Measurements from ENCODE around the gene SLC25A45.

Gene SLC25A45

GRCh38 chr11:65424205-65425104 lies 42.0 kb upstream of the SLC25A45 start:
- no peaks in the 10 kb centered on the region for H3K9me3 Mint-ChIP-seq
- no peaks in the 10 kb centered on the region for H3K27me3 Mint-ChIP-seq
- peak overlapping the region; percentile 99 for H3K4me3 Mint-ChIP-seq
- peaks cover 76% of the 10 kb centered on the region for H3K4me1 Mint-ChIP-seq (ENCODE audit: low read depth)
- peak overlapping the region; percentile 100 for H3K27ac Mint-ChIP-seq
- H3K36me3 Mint-ChIP-seq (ENCODE audit: low read depth), result peaks cover 65% of the 10 kb centered on the region

- peak overlapping the region; percentile 100 for H3K27ac Mint-ChIP-seq
- no peaks in the 10 kb centered on the region for H3K27me3 Mint-ChIP-seq
- no peaks in the 10 kb centered on the region for H3K9me3 Mint-ChIP-seq
- peaks cover 61% of the 10 kb centered on the region for H3K36me3 Mint-ChIP-seq (ENCODE audit: low read depth)
- H3K4me3 Mint-ChIP-seq, result peak overlapping the region; percentile 99
- peaks cover 76% of the 10 kb centered on the region for H3K4me1 Mint-ChIP-seq (ENCODE audit: low read depth)
Measured at GRCh38 chr11:65423516-65424204, 41.2 kb upstream of the SLC25A45 start.

- Mint-ChIP-seq H3K36me3 (ENCODE audit: low read depth) (peaks cover 55% of the 10 kb centered on the region), H3K27me3 (no peaks in the 10 kb centered on the region), H3K9me3 (no peaks in the 10 kb centered on the region), H3K4me1 (ENCODE audit: low read depth) (peaks cover 75% of the 10 kb centered on the region), H3K4me3 (peak within 1 kb of the TSS; percentile 99), H3K27ac (peak within 1 kb of the TSS; percentile 100)
Measured at GRCh38 chr11:65422633-65423515, 40.4 kb upstream of the SLC25A45 start, which contains the start of gene NEAT1. TSS of gene NEAT1 (plus strand) at chr11:65422798.

- no peaks in the 10 kb centered on the region for H3K9me3 Mint-ChIP-seq
- peak overlapping the region; percentile 100 for H3K27ac Mint-ChIP-seq
Measured at GRCh38 chr11:65421794-65422632, 39.6 kb upstream of the SLC25A45 start.

GRCh38 chr11:65420979-65421793 lies 38.7 kb upstream of the SLC25A45 start:
- H3K27ac Mint-ChIP-seq, result peak overlapping the region; percentile 100
- peaks cover 75% of the 10 kb centered on the region for H3K4me1 Mint-ChIP-seq (ENCODE audit: low read depth)
- H3K27me3 Mint-ChIP-seq, result no peaks in the 10 kb centered on the region
- H3K4me3 Mint-ChIP-seq, result peak overlapping the region; percentile 99
- peaks cover 38% of the 10 kb centered on the region for H3K36me3 Mint-ChIP-seq (ENCODE audit: low read depth)
- H3K9me3 Mint-ChIP-seq, result no peaks in the 10 kb centered on the region

More at GRCh38 chr11:65421794-65422632, 39.6 kb upstream of the SLC25A45 start:
- peaks cover 47% of the 10 kb centered on the region for H3K36me3 Mint-ChIP-seq (ENCODE audit: low read depth)
- H3K4me3 Mint-ChIP-seq, result peak overlapping the region; percentile 99
- no peaks in the 10 kb centered on the region for H3K27me3 Mint-ChIP-seq
- H3K4me1 Mint-ChIP-seq (ENCODE audit: low read depth), result peaks cover 75% of the 10 kb centered on the region

GRCh38 chr11:65420506-65420905 lies 38.1 kb upstream of the SLC25A45 start:
- peaks cover 32% of the 10 kb centered on the region for H3K36me3 Mint-ChIP-seq (ENCODE audit: low read depth)
- peaks cover 77% of the 10 kb centered on the region for H3K4me1 Mint-ChIP-seq (ENCODE audit: low read depth)
- peak overlapping the region; percentile 99 for H3K4me3 Mint-ChIP-seq
- H3K27ac Mint-ChIP-seq, result peak overlapping the region; percentile 100
- no peaks in the 10 kb centered on the region for H3K9me3 Mint-ChIP-seq
- H3K27me3 Mint-ChIP-seq, result no peaks in the 10 kb centered on the region

- peaks cover 73% of the 10 kb centered on the region for H3K4me1 Mint-ChIP-seq (ENCODE audit: low read depth)
- peak overlapping the region; percentile 99 for H3K4me3 Mint-ChIP-seq
- no peaks in the 10 kb centered on the region for H3K27me3 Mint-ChIP-seq
- H3K36me3 Mint-ChIP-seq (ENCODE audit: low read depth), result peaks cover 26% of the 10 kb centered on the region
- H3K27ac Mint-ChIP-seq, result peak overlapping the region; percentile 100
- H3K9me3 Mint-ChIP-seq, result no peaks in the 10 kb centered on the region
Measured at GRCh38 chr11:65419772-65420481, 37.5 kb upstream of the SLC25A45 start.

GRCh38 chr11:65419460-65419771 lies 37.0 kb upstream of the SLC25A45 start:
- Mint-ChIP-seq H3K4me3 (peak overlapping the region; percentile 99), H3K4me1 (ENCODE audit: low read depth) (peaks cover 68% of the 10 kb centered on the region), H3K27me3 (no peaks in the 10 kb centered on the region), H3K36me3 (ENCODE audit: low read depth) (peaks cover 21% of the 10 kb centered on the region), H3K27ac (peak overlapping the region; percentile 100), H3K9me3 (no peaks in the 10 kb centered on the region)

GRCh38 chr11:65418681-65419459 lies 36.4 kb upstream of the SLC25A45 start:
- Mint-ChIP-seq H3K4me1 (ENCODE audit: low read depth) (peaks cover 64% of the 10 kb centered on the region), H3K27me3 (no peaks in the 10 kb centered on the region), H3K36me3 (ENCODE audit: low read depth) (peaks cover 15% of the 10 kb centered on the region), H3K4me3 (peak overlapping the region; percentile 99), H3K27ac (peak overlapping the region; percentile 100), H3K9me3 (no peaks in the 10 kb centered on the region)

- Mint-ChIP-seq H3K36me3 (ENCODE audit: low read depth) (peaks cover 10% of the 10 kb centered on the region), H3K27me3 (no peaks in the 10 kb centered on the region), H3K4me3 (peak overlapping the region; percentile 99), H3K27ac (peak overlapping the region; percentile 100), H3K4me1 (ENCODE audit: low read depth) (peaks cover 59% of the 10 kb centered on the region), H3K9me3 (no peaks in the 10 kb centered on the region)
Measured at GRCh38 chr11:65418431-65418680, 35.9 kb upstream of the SLC25A45 start.

GRCh38 chr11:65417702-65418430 lies 35.4 kb upstream of the SLC25A45 start:
- peaks cover 58% of the 10 kb centered on the region for H3K4me1 Mint-ChIP-seq (ENCODE audit: low read depth)
- H3K27me3 Mint-ChIP-seq, result no peaks in the 10 kb centered on the region

More at GRCh38 chr11:65417702-65418430, 35.4 kb upstream of the SLC25A45 start:
- Mint-ChIP-seq H3K36me3 (ENCODE audit: low read depth) (peaks cover 5% of the 10 kb centered on the region), H3K9me3 (no peaks in the 10 kb centered on the region), H3K4me3 (peak overlapping the region; percentile 99), H3K27ac (peak overlapping the region; percentile 100)

Measured in stimulated activated naive CD8-positive, alpha-beta T cell treated with anti-CD3 and anti-CD28 coated beads, Interleukin-15, Interleukin-2, amounts not matched to agents 100 ng/mL and 50 ng/mL, for 24 hours (primary cell).